ENCODE data around the gene GATA5.

Gene GATA5

GRCh38 chr20:62486484-62486883, 10.7 kb upstream of the GATA5 start:
- no peak for DNase-seq

- DNase-seq, result no peak
Measured at GRCh38 chr20:62485701-62486089, 9.9 kb upstream of the GATA5 start.

DNA sequence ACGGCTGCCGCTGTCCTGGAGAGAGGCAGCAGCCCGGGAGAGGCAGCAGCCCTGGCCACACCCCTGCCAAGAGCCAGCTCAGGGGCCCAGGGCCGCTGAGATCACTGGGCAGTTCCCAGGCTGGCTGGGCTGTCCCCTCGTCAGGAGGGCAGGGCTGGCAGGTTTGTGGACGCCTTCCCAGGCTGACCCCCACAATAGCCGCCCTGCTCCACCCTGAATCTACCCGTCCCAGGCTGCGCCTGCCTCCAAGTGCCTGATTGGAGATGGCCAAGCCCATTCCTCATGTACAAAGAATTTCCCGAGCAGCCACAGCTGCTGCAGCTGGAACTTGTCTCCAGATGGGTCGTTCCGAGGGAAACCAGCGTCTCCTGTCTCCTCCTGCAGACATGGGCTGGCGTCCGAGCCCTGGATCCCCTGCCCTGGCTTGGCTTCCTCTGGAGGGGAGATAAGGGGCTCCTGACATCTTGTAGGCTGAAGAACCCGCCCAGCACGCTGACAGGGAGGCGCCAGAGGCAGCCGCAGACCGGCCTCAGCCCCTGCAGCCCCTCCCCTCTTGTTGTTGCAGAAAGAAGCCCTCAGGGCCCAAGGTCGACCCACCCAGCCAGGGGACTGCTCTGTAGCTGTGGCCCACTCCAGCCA, 9.4 kb upstream of the GATA5 start:
- no peak for DNase-seq

DNA sequence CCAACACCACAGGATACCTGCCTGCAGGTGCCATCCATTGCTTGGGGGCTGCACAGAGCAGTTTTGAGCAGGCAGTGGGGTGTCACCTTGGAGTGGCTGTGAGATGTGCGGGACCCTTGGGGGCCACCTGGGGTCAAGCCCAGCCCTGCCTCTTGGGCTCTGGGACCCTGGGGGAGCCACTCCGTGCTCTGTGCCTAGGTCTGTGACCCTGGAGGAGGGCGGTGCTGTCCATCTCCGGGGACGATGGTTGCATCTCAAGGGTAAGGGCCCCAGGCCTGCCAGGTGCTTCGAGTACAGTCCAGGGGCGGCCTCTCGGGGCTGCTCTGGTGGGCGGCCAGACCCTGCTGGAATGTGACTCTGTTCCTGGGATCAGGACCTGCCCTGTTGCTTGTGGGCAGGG, 8.7 kb upstream of the GATA5 start:
- no peak for DNase-seq

DNA sequence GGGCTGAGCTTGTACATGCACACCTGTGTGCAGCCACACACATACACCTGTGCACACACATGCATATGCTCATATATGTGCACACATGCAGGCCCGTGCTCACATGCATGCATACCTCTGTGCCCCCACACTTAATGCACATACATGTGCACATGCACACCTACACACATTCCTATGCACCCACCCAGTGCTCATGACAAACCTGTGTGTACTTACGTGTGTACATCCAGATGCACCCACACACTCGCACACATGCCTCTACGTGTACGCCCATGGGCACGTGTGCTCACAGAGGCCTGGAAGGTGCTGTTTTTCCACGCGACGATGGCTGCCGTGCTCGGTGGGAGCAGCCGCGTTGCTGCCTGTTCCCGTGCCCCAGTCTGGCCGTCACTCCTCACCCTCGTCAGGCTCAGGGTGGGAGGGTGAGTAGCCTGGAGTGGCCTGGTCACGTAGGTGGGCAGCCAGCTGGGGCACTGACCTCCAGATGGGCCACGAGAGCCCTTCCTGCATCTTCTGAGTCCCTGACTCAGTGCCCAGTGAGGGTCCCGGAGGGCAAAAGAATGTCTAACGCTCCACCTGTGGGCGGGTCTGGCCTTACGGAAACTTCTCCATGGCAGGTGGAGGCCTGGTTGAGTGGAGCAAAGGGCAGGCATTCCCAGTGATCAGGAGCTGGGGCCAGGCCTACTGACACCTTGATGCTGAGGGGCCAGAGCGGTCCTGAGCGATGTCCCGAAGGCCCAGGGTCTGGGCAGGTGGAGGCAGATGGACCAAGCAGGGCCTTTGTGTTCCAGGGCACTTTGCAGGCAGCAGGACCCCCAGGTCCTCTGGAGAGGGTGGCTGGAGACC, 8.0 kb upstream of the GATA5 start:
- no peak for DNase-seq

GRCh38 chr20:62482974-62483373, 7.2 kb upstream of the GATA5 start:
- no peak for DNase-seq

- DNase-seq, result no peak
Measured at GRCh38 chr20:62482146-62482809, 6.5 kb upstream of the GATA5 start.

DNA sequence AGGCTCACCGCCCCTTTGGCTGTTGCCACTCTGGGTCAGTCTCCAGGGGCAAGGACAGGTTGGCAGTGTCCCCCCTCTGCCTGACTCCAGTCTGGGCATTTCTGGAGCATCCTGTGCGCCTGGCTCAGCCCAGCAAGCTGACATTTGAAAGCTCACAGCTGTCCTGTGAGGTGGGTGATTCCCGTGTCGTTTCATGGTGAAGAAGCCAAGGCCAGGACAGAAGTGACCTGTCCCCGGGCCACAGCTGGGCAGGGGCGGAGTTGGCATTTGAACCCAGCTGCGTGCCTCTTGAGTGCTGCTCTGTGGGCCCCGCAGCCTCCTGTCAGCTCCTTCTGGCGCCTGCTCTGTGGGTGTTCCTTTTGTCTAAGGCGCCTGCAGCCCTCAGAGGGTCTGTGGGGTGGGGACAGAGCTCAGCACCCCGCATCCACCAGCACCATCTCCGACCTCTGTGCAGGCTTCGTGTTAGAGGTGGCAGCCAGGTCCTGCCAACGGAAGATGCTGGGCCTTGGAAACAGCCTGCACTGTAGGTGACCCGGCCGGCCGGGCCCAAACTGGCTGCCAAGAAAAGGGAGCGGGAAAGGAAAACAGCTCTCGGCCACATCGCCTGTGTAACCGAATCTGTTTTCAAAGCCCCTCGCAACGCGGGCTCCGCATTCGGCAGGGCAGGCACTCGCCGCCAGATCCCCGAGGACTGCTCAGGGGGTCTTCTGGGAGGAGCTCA, 5.8 kb upstream of the GATA5 start:
- DNase-seq, result no peak

- no peak for DNase-seq
Measured at GRCh38 chr20:62480318-62480717, 4.5 kb upstream of the GATA5 start.

GRCh38 chr20:62479656-62480055, 3.9 kb upstream of the GATA5 start:
- DNase-seq, result no peak

DNA sequence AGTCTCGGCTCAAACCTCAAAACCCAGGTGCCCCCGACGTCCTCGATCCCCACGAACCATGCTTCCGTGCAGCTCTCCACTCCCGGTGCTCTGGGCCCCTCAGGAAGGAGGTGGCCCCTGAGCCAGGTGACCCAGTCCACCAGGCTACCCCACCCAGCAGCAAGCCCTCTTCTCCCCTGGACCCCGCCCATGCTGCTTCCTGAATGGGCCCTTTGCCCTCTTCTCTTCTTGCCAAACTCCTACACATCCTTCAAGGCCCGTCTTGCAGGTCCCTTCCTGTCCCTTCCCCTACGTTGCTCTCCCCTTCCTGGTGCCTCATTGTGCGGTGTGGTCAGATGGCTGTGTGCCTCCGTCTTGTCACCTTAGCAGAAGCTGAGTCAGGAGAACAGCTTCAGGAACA, 3.4 kb upstream of the GATA5 start:
- no peak for DNase-seq

DNA sequence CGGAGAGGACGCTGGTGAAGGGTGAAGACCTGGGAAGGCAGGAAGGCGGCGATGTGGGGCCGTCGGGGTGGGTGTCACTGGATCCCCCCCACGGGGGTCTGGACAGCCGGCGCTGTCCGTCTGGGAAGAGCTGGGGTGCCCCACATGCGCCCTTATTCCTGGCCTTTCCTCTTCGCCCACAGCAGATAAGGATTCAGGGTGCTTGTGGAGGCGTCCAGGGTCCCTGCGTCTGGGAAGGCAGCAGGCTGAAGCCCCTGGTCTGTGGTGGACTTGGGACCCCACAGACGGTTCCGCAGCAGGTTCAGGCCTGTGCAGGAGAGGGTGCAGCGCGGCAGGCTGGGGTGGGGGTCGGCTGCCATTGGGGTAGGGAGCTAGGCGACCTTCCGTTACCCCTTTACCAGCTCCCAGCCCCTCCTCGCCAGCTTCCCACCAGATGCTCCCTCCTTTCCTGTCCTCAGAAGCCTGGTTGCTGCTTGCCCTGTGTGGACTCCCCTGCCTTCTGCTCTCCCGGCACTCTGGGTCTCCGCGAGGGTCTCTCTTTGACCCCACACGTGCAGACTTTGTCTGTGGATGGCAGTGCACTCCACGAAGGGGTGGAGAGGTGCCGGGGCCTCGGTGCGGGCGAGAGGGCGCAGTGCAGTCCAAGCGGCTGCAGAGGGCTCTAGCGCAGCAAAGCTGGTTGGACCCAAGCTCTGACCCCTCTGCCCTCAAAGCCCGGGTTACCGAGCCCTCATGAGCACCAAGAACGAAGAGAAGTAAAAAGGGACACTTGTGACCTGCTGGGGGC, 2.1 kb upstream of the GATA5 start:
- no peak for DNase-seq

DNA sequence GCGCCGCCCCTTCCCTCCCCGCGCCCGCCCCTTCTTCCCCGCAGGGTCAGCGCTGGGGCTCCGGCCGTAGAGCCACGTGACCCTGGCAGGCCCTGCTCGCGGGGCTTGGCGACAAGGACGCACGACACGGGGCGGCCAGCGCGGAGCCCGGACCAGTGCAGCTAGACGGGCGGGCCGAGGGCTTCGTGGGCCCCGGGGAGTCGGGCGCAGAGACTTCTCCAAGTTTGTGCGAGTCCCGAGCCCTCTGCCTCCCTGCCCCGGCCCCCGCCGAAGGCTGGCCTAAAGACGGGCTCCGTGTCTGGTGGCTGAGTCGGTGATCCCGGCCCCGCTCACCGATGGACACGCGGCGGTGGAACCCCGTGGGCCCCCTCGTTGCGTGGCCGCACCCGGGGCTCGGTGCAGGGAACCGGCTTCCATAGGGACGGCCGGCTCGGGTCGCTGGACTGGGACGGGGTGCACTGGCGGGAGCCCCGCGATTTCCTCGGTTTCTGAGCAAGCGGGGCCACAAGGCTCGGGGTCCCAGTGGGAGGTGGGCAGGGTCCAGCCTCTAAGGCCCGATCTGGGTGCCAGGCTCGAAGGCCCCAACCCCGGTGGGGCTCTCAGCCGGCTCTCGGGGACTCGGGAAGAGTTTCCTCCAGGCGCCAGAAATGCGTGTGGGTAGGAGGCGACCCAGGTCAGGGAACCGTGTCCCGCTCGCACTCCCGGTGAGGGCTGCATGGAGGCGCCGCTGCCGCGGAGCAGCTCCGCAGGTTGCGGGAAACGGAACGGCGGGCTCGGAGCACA, 452 bp upstream of the GATA5 start:
- DNase-seq, result no peak

DNA sequence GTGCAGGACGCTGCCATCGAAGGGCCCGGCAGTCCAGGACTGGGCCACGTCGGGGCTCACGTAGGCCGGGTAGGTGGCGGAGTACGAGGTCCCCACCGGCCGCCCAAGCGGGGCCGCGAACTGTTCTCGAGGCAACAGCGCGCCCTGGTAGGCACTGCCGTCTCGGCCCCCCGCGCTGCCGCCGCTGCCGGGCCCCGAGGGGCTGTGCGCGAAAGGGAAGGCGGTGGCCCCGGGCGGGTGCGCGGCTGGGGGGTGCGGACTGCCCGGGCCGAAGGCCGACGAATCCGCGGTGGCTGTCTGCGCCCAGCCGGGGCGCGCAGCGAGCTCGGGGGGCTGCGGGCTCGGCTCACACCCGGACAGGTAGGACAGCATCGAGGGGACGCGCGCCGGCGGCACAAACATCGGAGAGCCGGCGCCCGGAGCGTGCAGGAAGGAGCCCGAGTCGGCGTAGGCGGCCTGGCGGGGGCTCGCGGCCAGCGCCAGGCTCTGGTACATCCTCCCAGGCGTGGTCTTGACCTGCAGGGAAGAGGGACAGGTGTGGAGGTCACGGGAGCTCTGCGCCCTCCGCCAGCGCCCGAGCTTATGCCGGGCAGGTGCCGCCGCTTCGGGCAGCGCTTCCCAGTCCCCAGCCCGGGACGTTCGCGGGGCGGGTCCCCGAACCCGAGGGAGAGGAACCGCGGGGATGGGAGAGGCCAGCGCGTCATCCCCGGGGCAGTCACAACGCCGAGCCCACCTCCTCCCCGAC, 596 bp downstream of the GATA5 start:
- DNase-seq, result no peak

DNA sequence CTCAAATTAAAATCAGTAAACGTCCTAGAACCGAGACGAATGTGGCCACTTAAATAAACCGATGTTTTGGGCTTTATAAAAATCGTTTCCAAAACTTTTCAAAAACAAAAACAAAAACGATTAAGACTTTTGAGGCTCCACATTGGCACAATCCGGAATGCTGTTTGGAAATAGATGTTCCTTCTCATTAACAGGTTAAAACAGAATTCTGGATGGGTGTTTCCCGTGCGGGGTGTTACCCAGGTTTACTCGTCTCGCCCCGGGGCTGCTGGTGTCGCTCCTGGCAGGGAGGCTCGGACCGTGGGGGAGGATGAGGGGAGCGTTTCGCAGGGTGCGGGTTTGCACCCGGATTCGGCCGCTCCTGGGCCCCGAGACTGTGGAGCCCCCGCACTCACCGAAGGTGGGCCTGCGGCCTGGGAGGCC, 1.2 kb downstream of the GATA5 start:
- no peak for DNase-seq

DNA sequence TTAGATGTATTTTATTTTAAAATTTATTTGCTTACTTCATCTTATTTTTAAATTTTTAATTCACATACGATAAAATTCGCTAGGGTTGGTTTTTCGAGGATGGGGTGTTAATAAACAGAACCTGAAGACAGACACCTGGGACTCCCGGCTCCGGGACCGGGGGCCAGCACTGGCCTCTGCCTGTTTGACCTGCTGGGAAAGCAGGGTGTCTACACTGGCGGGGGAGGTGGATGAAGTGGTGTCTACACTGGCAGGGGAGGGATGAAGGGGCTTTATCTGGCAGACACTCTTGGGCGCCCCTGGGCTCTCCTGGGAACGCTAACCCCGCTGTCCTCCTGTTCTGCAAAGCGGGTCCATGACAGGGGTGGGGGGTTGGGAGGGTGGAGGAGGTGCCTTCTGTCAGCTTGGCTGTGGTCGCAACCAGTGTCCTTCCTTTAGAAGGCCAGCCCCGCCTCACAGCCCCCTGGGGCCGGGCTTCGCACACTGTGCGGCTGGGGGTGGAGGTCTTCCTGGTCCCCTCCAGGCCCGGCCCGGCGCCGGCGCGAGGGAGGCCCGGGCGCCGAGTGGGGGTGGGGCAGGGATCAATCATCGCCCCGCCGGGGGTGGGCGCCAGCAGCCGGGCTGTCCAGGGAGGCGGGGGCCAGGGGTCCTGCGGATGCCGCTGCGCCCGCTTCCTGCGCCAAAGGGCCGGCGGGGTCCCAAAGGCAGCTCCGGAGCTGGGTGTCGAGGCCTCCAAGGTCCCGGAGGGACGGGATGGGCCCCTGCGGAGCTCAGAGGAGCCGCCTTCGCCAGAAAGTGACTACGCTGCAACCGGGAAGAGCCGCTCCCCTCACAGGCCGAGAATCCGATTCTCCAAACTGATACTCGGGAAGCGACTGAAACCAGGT, 1.8 kb downstream of the GATA5 start:
- no peak for DNase-seq

DNA sequence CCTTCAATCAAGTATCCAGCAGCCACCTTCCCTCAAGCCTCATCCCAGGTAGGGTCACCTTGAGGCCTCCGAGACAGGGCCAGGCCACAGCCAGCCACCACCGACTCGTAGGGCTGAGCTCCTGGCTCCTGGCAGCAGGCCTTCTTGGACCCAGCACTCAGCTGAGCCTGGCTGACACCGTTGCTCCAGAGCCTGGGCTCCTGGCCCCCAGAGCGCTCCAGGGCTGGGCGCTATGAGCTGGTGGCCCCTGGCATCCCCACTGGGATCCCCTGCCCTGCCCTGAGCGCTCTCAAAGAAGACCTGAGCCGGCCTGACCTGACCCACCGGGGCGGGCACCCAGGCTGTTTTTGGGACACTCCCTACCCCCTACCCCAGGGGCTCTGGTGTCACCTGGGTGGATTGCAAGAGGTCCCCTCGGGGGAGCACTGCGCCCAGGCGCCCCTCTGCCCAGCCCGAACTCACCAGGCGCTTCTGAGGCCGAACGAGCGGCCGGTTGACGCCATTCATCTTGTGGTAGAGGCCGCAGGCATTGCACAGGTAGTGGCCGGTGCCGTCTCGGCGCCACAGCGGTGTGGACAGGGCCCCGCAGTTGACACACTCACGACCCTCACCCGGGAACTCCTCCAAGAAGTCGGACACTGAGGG, 2.7 kb downstream of the GATA5 start:
- DNase-seq, result no peak

DNA sequence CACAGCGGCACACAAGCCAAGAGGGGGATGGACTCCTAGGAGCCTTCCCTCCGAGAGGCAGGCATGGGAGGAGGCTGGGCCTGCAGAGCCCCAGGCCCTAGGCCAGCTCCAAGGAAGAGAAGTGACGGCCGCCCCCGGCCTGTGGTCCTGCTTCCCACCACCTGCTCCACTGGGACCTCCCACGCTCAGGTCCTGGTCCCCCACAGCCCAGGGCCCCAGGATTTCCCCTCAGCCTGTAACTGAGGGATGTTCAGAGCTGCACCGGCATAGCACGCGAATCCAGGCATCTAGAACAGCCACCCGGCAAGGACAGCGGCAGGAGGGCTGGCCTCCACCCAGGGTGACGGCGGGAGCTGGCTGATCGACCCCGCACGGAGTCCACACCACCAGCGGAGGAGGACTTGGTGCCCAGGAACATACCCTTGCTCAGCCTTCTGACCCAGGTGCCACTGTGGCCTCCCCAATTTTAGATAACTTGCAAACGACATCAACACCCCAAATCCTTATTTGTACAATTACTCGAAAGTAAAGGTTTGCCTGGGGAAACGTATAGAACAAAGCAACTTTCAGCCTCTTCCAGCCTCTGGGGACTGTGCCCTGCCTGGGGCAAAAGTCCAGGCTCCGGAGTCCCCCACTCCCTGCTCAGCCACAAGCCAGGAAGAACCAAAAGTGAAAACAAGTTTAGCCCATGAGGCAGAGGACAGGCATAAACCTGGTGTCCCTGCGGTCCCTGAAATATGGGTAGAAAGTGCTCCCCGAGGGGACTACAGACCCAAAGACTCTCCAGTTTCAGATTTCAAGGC, 3.5 kb downstream of the GATA5 start:
- no peak for DNase-seq

DNA sequence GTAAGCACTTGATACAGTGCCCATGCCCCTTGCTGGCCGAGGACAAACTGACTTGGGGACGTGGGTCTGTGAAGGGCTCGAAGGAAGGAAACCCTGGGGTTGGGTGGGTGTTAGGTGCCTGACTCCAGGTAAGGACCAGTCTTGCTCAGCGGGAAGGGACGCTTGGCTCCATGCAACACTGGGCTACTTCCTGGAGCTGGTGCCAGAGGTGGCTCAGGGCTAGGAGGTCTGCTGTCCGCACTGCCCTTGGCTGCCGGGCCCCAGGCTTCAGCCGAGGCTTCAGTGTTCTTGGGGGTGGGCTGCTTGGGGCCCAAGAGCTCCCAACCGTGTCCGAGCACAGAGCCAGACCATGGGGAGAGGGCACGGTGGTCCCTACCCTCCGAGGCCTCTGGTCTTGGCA, 5.3 kb downstream of the GATA5 start:
- no peak for DNase-seq

Data from NCI-H2029 treated with DMSO at 0.1 percent for 48 hours (cell line).